HG02870 (cell line): ENCODE measurements around the gene PRKG1.

Experiments
- ATAC-seq: cut with Tn5 transposase; IDR thresholded peaks from one replicate; pipeline ENCODE4 v1.9.1; 2021; ENCODE audit warnings: mild to moderate bottlenecking, moderate library complexity; ENCODE audit not compliant: unreplicated experiment

The PRKG1 gene

GRCh38 chr10:52066383-52066782 lies 992.1 kb downstream of the PRKG1 start:
- no peak for ATAC-seq

DNA sequence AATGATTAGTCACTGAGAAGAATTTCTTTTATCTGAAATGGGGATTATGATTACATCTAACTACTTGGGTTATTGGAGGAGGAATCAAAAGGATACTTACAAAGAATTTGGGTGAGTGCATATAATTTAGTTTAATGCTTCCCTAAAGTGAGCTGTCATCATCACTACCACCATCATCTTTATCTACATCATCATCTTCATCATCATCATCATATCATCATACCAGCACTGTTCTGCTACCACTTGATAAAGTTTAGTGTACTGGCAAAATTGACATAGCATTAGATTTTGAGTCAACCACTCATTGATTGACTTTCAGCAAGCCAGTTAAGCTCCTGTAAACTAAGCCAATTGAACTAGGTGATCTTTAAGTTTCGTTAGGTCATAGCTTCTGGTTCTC lies 994.2 kb downstream of the PRKG1 start:
- ATAC-seq, result no peak

- ATAC-seq, result no peak
These were observed 997.5 kb downstream of the PRKG1 start for GRCh38 chr10:52071814-52072213.

GRCh38 chr10:52074505-52075026 lies 1000.3 kb downstream of the PRKG1 start:
- no peak for ATAC-seq

DNA sequence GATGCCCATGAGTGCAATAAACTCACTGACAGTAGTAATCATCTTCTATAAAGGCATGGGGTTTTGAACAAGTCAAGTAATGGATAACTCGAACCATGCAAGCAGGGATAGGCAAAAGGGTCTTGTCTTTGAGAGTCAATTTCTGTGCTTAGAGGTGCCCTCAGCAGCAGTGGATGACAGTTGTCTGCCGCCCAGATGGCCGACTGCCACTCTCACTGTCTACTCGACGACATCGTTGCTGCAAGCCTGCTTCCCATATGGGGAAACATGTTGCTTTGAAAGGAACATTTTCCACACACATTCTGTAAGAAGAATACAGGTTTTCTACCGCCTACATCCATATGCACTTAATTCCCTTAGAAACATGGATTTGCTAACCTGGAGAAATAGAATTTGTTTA lies 1003.5 kb downstream of the PRKG1 start:
- no peak for ATAC-seq

DNA sequence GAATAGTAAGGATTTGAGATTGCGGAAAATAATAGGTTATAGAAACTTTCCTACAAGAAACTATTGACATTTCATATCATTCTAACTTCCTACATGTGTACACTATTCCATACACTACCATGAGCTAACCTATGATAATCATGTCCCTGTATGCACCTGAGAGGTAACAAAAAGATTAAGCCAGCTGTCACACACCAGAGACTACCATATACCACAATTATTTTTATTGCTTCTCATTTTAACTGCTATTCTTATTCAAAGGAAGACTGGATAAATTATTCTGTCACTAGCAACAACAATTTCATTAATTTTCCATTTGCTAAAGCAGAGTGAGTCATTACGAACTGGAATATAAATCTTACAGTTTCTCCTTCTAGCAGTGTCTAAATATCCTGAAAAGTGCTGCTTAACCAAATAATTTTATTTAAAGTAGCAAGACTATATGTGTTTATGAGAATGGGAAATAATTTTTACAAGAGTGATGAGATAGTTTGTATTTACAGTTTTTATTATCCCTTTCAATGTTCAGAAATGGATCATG lies 1004.2 kb downstream of the PRKG1 start:
- ATAC-seq, result no peak

DNA sequence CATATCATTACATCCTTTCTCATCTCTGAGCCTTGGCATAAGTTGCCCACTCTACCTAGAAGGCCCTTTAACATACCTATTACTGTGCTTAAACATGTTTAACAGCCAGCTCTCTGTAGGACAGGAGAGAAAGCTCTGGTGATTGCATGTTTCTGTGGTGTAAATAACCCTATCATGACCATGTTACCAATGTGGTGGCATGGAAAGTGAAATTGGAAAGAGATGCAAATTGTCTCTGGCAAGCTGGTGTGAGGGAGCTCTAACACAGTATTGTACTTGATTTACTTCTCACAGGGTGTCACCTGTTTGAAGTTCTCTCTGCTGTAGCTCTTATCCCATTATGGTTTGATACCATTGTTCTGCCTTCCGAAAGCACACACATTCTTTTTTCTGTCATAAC lies 1008.0 kb downstream of the PRKG1 start:
- no peak for ATAC-seq

DNA sequence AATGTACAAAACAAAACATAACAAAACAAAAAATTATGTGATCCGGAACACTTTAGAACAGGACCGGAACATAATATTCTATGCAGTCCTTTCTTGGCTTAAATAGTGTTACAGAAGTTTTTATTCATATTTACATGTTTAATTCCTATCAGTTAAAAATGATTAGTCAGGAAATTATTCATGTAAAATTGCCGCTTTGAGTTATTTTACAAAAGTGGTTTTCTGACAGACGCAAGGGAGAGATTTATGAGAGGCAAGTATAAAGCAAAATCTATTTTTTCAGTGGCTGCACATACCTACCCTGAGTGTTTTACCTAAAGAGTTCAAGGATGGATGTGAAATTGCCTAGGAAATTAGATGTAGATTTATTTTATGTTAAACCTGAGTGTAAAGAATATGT lies 1009.1 kb downstream of the PRKG1 start:
- ATAC-seq, result no peak

- ATAC-seq, result no peak
These were observed 1018.1 kb downstream of the PRKG1 start for GRCh38 chr10:52092390-52092789.

- ATAC-seq, result no peak
These were observed 1023.8 kb downstream of the PRKG1 start for GRCh38 chr10:52098130-52098529.

- ATAC-seq, result no peak
These were observed 1024.8 kb downstream of the PRKG1 start for GRCh38 chr10:52099026-52099600.

DNA sequence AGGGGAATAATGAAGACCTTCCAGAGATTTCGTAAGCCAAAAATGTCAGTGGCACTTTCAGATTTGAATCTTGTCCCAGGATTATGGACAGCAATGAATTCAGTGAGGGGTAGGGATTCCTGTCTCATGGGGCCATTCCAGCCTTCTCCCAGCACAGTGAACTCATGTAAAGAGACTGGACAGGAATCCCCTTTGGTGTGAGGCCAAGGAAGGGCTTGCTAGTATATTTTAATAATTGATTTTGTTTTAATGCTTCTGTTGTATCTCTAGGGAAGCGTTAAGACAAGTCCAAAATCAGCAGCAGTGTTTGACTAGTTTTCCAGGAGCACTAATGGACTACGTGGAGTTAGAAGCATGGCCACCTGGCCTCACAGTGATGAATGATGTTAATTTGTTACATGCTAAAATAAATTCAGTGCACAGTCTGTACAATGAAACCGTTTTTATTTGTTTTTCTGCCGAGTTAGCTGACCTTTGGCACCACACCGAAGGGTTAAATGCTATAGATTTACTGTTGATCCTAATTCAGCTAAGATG lies 1025.8 kb downstream of the PRKG1 start:
- no peak for ATAC-seq

- no peak for ATAC-seq
These were observed 1031.0 kb downstream of the PRKG1 start for GRCh38 chr10:52105301-52105700.

DNA sequence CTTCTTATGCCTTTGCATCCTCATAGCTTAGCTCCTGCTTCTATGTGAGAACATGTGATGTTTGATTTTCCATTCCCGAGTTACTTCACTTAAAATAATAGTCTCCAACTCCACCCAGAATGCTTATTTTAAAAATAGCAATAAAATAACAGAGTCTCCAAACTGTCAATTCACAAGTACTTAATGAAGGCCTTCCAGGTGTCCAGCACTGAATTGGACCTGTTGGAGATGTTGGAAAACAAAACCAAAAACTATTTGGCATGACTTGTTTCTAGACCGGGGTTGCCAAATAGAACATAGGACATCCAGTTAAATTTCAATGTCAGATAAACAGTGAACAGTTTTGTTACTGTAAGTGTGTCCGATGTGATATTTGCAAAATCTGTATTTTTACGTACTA lies 1031.7 kb downstream of the PRKG1 start:
- no peak for ATAC-seq

DNA sequence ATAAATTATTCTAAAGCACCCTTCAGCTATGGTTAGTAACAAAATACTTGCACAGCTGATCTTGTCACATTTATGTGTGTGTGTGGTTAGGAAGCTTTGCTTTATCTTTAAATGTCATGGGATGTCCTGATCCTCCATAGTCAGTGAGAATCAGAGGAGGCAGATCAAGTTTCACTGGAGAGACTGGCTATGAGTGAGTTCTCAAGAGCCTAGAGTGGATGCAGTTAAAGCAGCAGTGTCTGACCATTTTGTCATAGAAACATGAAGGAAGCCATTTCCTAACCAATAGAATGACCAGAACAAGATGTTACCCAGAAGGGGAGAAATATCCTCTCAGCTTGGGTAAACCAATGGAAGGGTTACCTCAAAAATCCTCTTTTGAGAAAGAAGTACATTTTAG lies 1032.6 kb downstream of the PRKG1 start:
- ATAC-seq, result no peak

DNA sequence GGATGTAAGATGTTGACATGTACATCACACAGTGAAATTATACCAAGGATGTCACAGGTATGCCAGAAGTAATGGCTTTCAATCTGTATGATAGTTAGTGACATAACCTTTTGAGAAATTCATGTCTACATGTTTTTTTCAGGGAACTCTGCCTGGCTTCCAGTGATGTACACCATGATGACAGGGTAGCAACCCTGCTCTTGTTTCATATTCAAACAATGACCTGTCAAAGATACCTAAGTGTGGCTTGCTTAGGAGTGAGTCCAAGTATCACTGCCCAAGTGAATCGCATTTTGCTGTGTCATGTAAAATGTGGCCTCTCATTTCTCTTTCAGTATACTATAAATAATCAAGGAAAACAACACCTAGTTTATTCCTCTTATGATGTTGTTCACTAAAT lies 1033.9 kb downstream of the PRKG1 start:
- no peak for ATAC-seq

DNA sequence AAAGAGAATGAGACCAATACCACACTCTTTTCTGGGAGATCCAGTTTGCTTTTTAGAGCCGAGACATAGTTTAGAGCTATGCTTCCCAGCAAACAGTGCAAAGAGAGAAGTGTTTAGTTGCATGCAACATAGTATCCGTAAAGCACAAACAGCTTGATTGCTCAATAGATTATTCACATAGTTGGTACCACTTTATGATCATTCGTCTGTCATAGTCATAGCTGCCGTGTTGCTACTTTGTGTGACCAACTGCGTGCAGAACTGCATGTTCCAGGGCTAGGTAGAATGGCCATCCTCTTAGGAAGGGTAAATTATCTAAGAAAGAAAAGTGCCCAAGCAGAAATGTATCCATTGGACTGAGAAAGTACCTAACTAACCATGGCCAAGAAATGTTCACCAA lies 1036.3 kb downstream of the PRKG1 start:
- no peak for ATAC-seq

- ATAC-seq, result no peak
These were observed 1037.0 kb downstream of the PRKG1 start for GRCh38 chr10:52111101-52111891.

DNA sequence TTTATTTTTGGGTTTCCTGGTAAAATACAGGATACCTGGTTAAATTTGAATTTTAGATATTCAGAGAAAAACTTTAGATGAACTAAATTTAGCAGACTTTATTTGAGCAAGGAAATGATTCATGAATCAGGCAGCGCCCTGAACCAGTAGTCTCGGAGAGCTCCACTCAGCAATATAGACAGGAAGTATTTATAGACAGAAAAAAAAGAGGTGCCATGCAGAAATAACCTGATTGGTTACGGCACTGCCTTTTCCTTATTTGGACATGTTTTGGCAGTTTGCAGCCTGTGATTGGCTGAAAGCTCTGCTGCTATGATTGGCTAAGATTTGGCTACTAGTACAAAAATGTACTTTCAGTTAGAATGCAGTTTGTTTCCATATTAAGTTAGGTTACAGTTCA lies 1041.5 kb downstream of the PRKG1 start:
- no peak for ATAC-seq

DNA sequence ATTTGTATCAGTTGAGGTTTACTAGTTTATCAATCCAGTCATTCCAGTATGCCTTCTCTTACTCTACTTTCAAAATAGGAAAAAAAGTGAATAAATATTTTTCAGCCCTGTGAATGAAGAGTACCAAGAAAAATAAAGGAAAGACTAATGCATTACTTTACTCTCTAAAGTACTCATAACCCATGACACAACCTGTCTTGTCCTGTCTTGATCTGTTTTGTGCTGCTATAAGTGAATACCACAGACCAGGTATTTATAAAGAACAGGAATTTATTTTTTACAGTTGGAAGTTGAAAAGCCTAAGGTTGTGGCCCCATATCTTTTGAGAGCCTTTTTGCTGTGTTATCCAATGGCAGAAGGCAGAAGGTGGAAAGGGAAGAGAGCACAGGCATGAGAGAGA lies 1045.2 kb downstream of the PRKG1 start:
- no peak for ATAC-seq

DNA sequence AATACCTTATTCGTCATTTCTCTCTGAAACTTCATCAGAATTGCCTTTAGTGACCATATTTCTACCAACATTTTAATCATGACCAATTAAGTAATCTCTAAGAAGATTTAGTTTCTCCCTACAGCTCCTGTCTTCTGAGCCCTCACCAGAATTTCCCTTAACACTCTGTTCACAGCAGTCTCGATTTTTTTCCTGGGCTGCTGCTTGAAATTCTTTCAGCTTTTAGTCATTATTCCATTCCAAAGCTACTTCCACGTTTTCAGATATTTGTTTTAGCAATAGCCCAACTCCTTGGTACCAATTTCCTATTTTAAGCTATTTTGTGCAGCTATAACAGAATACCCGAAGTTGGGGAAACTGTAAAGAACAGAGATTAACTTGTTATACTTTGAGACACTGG lies 1047.4 kb downstream of the PRKG1 start:
- ATAC-seq, result no peak

GRCh38 chr10:52128056-52128683 lies 1053.9 kb downstream of the PRKG1 start:
- no peak for ATAC-seq
